ENCODE results near the gene ICAM5.

DNA sequence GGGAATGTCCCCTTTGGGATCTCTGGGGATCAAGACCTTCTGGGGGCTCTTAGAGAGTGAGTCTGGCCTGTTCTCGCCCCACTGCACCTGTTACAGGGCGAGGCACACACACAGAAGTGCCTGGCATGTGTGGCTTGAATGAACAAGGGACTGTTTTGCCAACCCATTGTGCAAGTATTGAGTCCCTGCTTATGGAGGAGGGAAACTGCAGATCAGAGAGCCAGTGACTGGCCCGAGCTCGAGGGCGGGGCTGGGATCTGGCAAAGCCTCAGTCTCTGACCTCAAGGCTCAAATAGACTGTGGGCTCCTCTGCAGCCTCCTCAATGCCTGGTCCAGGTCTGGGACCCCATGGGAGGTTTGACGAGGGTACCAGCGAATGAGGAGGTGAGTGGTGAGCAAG lies 38.0 kb downstream of the ICAM5 start:
- TF ChIP-seq CTCF (IDR thresholded peaks at IDR 0.05) (no peak), POLR2A (IDR thresholded peaks at IDR 0.05) (no peak), POLR2AphosphoS5 (IDR thresholded peaks at IDR 0.05) (no peak)
